ENCODE data around the gene FYB1.

Gene FYB1, protein sequence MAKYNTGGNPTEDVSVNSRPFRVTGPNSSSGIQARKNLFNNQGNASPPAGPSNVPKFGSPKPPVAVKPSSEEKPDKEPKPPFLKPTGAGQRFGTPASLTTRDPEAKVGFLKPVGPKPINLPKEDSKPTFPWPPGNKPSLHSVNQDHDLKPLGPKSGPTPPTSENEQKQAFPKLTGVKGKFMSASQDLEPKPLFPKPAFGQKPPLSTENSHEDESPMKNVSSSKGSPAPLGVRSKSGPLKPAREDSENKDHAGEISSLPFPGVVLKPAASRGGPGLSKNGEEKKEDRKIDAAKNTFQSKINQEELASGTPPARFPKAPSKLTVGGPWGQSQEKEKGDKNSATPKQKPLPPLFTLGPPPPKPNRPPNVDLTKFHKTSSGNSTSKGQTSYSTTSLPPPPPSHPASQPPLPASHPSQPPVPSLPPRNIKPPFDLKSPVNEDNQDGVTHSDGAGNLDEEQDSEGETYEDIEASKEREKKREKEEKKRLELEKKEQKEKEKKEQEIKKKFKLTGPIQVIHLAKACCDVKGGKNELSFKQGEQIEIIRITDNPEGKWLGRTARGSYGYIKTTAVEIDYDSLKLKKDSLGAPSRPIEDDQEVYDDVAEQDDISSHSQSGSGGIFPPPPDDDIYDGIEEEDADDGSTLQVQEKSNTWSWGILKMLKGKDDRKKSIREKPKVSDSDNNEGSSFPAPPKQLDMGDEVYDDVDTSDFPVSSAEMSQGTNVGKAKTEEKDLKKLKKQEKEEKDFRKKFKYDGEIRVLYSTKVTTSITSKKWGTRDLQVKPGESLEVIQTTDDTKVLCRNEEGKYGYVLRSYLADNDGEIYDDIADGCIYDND

DNA sequence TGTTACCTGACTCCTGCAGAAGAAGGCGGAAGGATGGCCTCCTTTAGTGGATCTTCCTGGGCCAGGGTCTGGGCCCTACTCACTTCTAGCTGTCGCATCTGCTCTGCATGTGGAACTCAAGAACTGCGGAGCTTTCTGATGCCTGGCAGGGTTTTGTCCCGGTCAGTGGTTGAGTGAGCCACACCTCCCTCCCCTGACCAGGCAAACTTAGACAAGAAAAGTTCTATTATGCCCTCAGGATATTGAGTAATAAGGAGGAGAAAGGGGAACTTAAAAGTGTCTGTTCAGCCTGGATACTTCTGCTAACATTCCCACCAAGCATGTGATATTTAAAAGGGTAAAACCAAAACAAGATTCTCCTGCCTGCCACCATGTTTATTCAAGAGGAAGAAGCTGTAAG, at the start of gene FYB1:
Gene FYB1, minus strand, starts transcription at position 127 of the 400 bp plus-strand sequence. CDS start 16,603 bp downstream, outside the sequence.
- Histone ChIP-seq H3K4me3 (ENCODE audit: low read length) (no peak within 1 kb of the TSS), H3K4me1 (ENCODE audit: control insufficient read depth, insufficient read depth, low read length) (peaks cover 19% of the 10 kb centered on the region), H3K36me3 (ENCODE audit: control insufficient read depth, insufficient read depth, low read length) (no peaks in the 10 kb centered on the region), H3K9ac (ENCODE audit: low read length) (no peak within 1 kb of the TSS), H3K9me3 (ENCODE audit: control insufficient read depth, low read length) (no peaks in the 10 kb centered on the region), H3K27me3 (ENCODE audit: control insufficient read depth, insufficient read depth, low read length) (no peaks in the 10 kb centered on the region)

DNA sequence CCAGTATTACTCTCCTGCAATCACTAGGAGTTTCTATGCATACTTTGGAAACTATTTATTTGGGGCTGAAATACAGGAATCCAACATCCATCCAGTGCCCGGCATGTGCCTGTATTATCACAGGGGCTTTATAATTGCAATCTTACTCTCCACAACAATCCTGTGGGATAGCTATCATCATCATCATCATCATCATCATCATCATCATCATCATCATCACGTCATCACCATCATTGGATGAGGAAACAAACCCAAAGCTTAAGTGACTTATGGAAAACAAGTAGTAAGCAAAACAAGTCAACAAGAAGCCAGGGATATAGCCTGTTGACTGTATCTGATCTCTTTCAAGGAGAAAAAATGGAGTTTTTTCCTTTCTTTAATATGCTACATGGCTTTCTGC, 47.8 kb upstream of the FYB1 start:
- H3K36me3 ChIP-seq (ENCODE audit: control insufficient read depth, insufficient read depth, low read length) = no peaks in the 10 kb centered on the region
- H3K9me3 ChIP-seq (ENCODE audit: control insufficient read depth, low read length) = no peaks in the 10 kb centered on the region
- no peak overlapping the region for H3K9ac ChIP-seq (ENCODE audit: low read length)
- no peak overlapping the region for H3K4me3 ChIP-seq (ENCODE audit: low read length)
- no peaks in the 10 kb centered on the region for H3K4me1 ChIP-seq (ENCODE audit: control insufficient read depth, insufficient read depth, low read length)
- no peaks in the 10 kb centered on the region for H3K27me3 ChIP-seq (ENCODE audit: control insufficient read depth, insufficient read depth, low read length)

DNA sequence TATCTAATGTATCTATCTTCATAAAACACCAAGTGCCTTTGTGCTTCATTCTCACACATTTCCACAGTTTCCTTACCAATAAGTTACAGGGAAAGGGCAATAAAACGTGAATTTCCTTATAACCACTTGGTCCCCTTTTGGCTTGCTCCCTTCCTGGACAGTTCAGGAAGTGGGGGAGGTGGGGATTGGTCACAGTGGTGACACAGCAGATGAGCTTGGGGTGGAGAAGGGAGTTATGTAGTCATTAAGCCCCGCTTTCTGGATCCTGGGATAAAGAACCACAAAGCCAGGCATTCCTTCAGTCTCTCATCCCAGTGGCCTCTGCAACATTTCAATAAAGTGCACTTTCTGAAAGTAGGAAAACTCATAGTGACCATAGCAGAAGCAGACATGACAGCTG, 47.1 kb upstream of the FYB1 start:
- no peaks in the 10 kb centered on the region for H3K27me3 ChIP-seq (ENCODE audit: control insufficient read depth, insufficient read depth, low read length)
- H3K9me3 ChIP-seq (ENCODE audit: control insufficient read depth, low read length) = no peaks in the 10 kb centered on the region
- H3K4me1 ChIP-seq (ENCODE audit: control insufficient read depth, insufficient read depth, low read length) = no peaks in the 10 kb centered on the region
- H3K9ac ChIP-seq (ENCODE audit: low read length) = no peak overlapping the region
- H3K36me3 ChIP-seq (ENCODE audit: control insufficient read depth, insufficient read depth, low read length) = no peaks in the 10 kb centered on the region
- no peak overlapping the region for H3K4me3 ChIP-seq (ENCODE audit: low read length)

DNA sequence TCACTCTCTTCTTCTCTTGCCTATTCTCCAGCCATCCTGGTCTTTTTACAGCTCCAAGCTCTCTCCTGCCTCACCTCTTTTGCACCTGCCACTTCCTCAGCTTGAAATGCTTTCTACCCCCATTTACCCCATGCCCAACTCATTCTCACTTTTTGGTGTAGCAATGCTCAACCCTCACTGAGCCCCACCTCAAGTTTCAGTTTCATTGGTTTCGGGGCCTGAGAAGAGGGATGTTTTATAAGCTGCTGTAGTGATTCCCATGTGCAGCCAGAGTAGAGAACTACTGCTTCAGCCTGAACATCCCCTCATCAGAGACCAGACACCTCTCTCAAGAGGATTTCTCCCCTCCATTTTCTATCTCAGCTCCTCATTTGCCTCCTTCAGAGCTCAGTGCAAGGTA, 45.2 kb upstream of the FYB1 start:
- Histone ChIP-seq H3K27me3 (ENCODE audit: control insufficient read depth, insufficient read depth, low read length) (no peaks in the 10 kb centered on the region), H3K4me3 (ENCODE audit: low read length) (no peak overlapping the region), H3K4me1 (ENCODE audit: control insufficient read depth, insufficient read depth, low read length) (no peaks in the 10 kb centered on the region), H3K9me3 (ENCODE audit: control insufficient read depth, low read length) (no peaks in the 10 kb centered on the region), H3K9ac (ENCODE audit: low read length) (no peak overlapping the region), H3K36me3 (ENCODE audit: control insufficient read depth, insufficient read depth, low read length) (no peaks in the 10 kb centered on the region)

DNA sequence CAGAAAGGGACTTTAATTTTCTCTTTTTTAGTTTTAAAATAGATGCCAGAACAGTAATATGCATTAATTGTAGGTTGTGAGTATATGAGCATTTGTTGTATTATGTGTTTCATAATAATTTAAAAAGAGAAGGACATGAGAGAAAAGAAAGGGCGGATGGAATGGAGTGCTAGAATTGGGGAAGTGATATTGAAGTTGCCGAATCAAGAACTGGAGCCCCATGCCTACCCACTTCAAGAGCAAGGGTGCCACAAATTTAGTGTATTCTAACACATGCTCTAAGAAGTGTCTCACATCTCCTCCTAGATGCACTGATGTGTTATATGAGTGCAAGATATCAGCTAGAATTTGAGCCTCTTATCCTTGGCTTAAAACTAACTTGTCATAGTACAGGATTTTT, 43.6 kb upstream of the FYB1 start:
- Histone ChIP-seq H3K27me3 (ENCODE audit: control insufficient read depth, insufficient read depth, low read length) (no peaks in the 10 kb centered on the region), H3K4me1 (ENCODE audit: control insufficient read depth, insufficient read depth, low read length) (no peaks in the 10 kb centered on the region), H3K36me3 (ENCODE audit: control insufficient read depth, insufficient read depth, low read length) (no peaks in the 10 kb centered on the region), H3K4me3 (ENCODE audit: low read length) (no peak overlapping the region), H3K9ac (ENCODE audit: low read length) (no peak overlapping the region), H3K9me3 (ENCODE audit: control insufficient read depth, low read length) (no peaks in the 10 kb centered on the region)

DNA sequence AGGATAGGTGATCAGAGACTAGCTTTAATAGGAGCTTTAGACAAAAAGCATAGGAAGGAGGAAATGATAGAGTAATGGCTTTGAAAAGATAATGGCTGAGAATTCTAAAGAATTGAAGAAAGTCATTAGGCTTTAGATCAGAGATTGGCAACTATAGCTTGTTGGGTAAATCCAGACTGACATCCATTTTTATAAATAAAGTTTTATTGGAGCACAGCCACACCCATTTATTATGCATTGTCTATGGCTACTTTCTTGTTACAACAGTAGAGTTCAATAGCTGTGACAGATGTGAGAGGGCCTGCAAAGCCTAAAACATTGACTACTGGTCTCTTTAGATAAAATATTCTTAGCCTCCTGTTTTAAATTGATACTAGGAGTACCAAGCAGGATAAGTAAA, 40.7 kb upstream of the FYB1 start:
- no peaks in the 10 kb centered on the region for H3K4me1 ChIP-seq (ENCODE audit: control insufficient read depth, insufficient read depth, low read length)
- no peak overlapping the region for H3K9ac ChIP-seq (ENCODE audit: low read length)
- no peaks in the 10 kb centered on the region for H3K27me3 ChIP-seq (ENCODE audit: control insufficient read depth, insufficient read depth, low read length)
- H3K36me3 ChIP-seq (ENCODE audit: control insufficient read depth, insufficient read depth, low read length) = no peaks in the 10 kb centered on the region
- no peaks in the 10 kb centered on the region for H3K9me3 ChIP-seq (ENCODE audit: control insufficient read depth, low read length)
- no peak overlapping the region for H3K4me3 ChIP-seq (ENCODE audit: low read length)

DNA sequence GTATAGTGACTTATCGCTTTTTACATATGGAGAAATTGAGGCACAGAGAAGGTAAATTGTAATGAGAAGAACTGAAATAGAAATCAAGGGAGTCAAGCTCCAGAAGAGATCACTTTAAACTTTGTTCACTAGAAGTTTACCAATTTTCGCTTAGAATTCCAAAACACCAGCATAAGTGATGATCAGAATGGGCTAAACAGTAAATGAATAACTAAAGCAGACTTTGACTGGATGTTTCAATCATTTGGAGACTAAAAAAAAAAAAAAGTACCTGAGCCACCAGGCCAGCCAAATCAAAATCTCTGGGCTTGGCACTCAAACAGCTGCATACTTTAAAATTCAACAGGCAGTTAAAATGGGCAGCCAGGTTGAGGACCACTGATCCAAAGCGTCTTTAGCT, 38.2 kb upstream of the FYB1 start:
- H3K9me3 ChIP-seq (ENCODE audit: control insufficient read depth, low read length) = no peaks in the 10 kb centered on the region
- H3K4me1 ChIP-seq (ENCODE audit: control insufficient read depth, insufficient read depth, low read length) = no peaks in the 10 kb centered on the region
- no peak overlapping the region for H3K4me3 ChIP-seq (ENCODE audit: low read length)
- H3K36me3 ChIP-seq (ENCODE audit: control insufficient read depth, insufficient read depth, low read length) = no peaks in the 10 kb centered on the region
- H3K27me3 ChIP-seq (ENCODE audit: control insufficient read depth, insufficient read depth, low read length) = no peaks in the 10 kb centered on the region
- H3K9ac ChIP-seq (ENCODE audit: low read length) = no peak overlapping the region

DNA sequence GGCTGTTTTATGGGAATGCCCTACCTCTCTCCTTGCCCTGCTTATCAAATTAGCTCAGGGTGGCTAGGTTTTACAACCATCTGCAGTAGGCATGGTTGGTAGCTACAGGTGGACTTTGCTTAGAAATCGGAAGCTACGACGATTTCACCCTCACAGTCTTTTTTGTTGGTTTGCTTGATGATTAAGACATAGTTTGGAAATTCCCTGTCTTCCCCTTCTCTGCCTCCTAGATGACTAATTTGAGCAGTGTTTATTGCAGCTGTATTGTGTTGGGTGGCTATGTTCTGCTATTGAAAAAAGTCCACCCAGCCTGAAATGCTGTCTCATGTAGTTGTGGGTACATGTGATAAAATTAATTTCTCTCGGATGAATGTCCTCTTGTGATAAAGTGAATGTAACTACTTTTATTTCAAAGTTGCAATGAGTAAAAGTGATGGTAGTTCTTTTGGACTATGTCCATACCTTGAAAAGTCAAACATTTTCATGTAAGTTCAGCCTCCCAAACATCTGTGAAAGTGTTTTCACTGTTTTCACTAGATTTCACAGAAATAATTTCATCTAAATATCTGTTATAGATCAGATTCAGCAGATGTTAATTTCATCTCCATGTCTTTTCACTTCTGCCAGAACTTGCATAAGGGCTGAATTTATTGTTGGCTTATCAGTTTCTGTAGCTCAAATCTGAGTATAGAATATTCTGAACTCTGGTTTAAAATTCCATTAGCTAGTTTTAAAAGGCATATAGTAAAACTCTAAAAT, 37.3 kb upstream of the FYB1 start:
- Histone ChIP-seq H3K27me3 (ENCODE audit: control insufficient read depth, insufficient read depth, low read length) (no peaks in the 10 kb centered on the region), H3K36me3 (ENCODE audit: control insufficient read depth, insufficient read depth, low read length) (no peaks in the 10 kb centered on the region), H3K9me3 (ENCODE audit: control insufficient read depth, low read length) (no peaks in the 10 kb centered on the region), H3K4me3 (ENCODE audit: low read length) (no peak overlapping the region), H3K9ac (ENCODE audit: low read length) (no peak overlapping the region), H3K4me1 (ENCODE audit: control insufficient read depth, insufficient read depth, low read length) (no peaks in the 10 kb centered on the region)

DNA sequence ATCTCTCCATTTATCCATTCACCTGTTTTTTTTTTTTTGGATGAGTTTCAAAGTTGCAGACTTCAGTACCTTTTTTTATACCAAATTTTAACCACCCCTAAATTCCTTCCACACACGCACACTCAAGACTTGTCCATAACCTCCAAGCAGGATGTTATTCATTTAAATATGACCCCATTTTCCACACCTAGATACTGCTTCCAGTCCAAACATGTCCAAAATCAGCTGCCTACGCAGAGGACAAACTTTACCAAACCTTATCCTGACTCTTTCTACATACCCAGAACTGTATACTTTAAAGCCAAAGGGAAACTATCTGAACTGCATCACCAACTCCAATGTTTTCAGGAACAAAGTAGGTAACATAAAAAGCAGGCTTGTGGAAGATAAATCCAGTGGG, 36.0 kb upstream of the FYB1 start:
- Histone ChIP-seq H3K4me1 (ENCODE audit: control insufficient read depth, insufficient read depth, low read length) (no peaks in the 10 kb centered on the region), H3K4me3 (ENCODE audit: low read length) (no peak overlapping the region), H3K9ac (ENCODE audit: low read length) (no peak overlapping the region), H3K36me3 (ENCODE audit: control insufficient read depth, insufficient read depth, low read length) (no peaks in the 10 kb centered on the region), H3K27me3 (ENCODE audit: control insufficient read depth, insufficient read depth, low read length) (no peaks in the 10 kb centered on the region), H3K9me3 (ENCODE audit: control insufficient read depth, low read length) (no peaks in the 10 kb centered on the region)

DNA sequence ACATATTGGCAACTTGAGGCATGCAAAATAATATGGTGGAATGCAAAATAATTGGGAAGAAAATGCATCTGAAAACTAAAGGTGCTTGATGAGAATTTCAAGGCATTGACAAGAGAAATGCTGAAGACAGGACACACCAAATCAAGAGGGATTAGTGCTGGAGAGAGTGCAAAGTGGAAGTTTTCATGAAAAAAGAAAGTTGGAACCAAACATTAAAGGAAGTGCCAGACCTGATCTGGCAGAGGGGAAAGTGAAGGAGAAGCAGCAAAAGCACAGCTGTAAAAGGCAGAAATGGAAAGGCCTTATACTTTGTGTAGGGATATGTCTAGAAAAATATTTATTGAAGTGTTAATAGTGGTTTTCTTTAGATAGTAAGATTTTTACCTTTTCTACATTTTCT, 35.3 kb upstream of the FYB1 start:
- Histone ChIP-seq H3K4me3 (ENCODE audit: low read length) (no peak overlapping the region), H3K9me3 (ENCODE audit: control insufficient read depth, low read length) (no peaks in the 10 kb centered on the region), H3K27me3 (ENCODE audit: control insufficient read depth, insufficient read depth, low read length) (no peaks in the 10 kb centered on the region), H3K36me3 (ENCODE audit: control insufficient read depth, insufficient read depth, low read length) (no peaks in the 10 kb centered on the region), H3K4me1 (ENCODE audit: control insufficient read depth, insufficient read depth, low read length) (no peaks in the 10 kb centered on the region), H3K9ac (ENCODE audit: low read length) (no peak overlapping the region)

DNA sequence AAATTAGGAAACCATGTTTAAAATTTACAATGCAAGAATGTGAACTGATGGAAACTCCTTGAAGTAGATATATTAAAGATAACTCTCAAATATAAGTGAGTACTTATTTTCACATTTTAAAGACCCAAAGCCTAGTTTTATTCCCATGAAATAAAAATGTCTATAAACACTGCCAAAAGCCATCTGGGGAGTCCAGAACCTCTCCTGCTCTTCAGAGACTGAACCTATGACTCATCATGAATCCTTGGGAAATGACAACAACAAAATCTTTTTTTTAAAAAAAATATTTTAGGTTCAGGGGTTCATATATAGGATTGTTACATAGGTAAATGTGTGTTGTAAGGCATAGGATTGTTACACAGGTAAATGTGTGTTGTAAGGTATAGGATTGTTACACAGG, 33.8 kb upstream of the FYB1 start:
- Histone ChIP-seq H3K4me1 (ENCODE audit: control insufficient read depth, insufficient read depth, low read length) (no peaks in the 10 kb centered on the region), H3K9ac (ENCODE audit: low read length) (no peak overlapping the region), H3K27me3 (ENCODE audit: control insufficient read depth, insufficient read depth, low read length) (no peaks in the 10 kb centered on the region), H3K9me3 (ENCODE audit: control insufficient read depth, low read length) (no peaks in the 10 kb centered on the region), H3K4me3 (ENCODE audit: low read length) (no peak overlapping the region), H3K36me3 (ENCODE audit: control insufficient read depth, insufficient read depth, low read length) (no peaks in the 10 kb centered on the region)
